ENCODE data around the gene ZNF385B.

Gene ZNF385B

GRCh38 chr2:179495315-179495714 lies 366.1 kb downstream of the ZNF385B start:
- TF ChIP-seq, protein P1, sequence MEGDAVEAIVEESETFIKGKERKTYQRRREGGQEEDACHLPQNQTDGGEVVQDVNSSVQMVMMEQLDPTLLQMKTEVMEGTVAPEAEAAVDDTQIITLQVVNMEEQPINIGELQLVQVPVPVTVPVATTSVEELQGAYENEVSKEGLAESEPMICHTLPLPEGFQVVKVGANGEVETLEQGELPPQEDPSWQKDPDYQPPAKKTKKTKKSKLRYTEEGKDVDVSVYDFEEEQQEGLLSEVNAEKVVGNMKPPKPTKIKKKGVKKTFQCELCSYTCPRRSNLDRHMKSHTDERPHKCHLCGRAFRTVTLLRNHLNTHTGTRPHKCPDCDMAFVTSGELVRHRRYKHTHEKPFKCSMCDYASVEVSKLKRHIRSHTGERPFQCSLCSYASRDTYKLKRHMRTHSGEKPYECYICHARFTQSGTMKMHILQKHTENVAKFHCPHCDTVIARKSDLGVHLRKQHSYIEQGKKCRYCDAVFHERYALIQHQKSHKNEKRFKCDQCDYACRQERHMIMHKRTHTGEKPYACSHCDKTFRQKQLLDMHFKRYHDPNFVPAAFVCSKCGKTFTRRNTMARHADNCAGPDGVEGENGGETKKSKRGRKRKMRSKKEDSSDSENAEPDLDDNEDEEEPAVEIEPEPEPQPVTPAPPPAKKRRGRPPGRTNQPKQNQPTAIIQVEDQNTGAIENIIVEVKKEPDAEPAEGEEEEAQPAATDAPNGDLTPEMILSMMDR (conservative IDR thresholded peaks at IDR 0.05) = no peak
- no peak overlapping the region for H3K27ac ChIP-seq

GRCh38 chr2:179488563-179488962 lies 372.8 kb downstream of the ZNF385B start:
- TF ChIP-seq, protein P1 (conservative IDR thresholded peaks at IDR 0.05) = no peak
- peak overlapping the region; percentile 18; the same call in 1 of the 2 replicates for H3K27ac ChIP-seq

DNA sequence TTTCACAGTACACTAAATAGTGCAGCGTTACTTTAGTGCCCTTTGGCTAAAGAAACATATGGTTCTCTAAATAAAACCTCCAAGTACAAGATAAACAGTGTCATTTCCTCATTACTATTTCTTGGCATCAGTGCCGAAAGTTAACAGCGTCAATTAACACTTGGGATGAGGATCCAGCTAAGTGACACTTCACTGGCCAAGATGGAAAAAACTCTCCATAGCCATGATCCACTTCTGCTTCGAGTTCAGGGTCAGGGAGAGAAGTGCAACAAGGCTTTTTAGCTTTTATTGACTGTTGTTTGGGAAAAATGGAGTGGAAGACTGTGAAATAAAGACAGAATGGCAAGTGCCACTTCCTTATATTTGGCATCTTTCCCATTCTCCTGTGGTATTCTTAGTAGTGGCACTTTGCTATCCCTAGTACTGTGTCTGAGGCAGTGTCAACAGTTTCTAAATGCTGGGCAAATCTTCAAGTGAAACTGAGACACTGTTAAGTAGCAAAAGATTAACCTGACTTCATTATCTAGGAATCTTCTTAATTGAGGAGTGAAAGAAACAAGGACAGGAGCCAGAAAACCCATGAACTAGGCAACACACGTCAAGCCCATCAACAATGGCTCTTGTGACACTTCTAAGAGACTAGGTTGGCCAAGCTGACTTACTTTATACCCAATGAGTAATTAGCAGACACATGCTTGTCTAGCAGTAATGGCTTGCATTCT lies 374.2 kb downstream of the ZNF385B start:
- TF ChIP-seq, protein P1 (conservative IDR thresholded peaks at IDR 0.05) = no peak
- H3K27ac ChIP-seq = peak overlapping the region; percentile 18; the same call in 1 of the 2 replicates

DNA sequence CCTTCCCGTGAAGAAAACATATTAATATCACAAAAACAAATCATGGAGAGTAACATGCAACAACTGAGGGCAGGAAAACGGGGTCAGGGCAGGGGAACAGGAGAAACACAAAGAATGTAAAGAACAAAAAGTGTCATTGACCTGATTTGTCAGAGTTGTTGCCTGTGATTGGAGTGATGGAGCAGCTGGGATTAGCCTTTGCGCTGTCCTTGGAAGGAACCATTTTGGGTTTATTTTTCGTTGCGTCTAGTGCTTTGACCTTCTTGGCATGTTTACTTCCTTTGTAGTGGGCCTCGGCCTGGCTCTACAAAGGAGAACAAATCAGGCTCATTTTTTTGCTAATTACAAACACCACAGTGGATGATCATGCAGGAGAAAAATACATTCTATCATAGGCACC lies 378.3 kb downstream of the ZNF385B start:
- TF ChIP-seq, protein P1 (conservative IDR thresholded peaks at IDR 0.05) = no peak
- H3K27ac ChIP-seq = no peak overlapping the region

- TF ChIP-seq, protein P1 (conservative IDR thresholded peaks at IDR 0.05) = no peak
- no peak overlapping the region for H3K27ac ChIP-seq
These were observed 381.5 kb downstream of the ZNF385B start for GRCh38 chr2:179479947-179480346.

- H3K27ac ChIP-seq = no peak overlapping the region
- TF ChIP-seq, protein P1 (conservative IDR thresholded peaks at IDR 0.05) = no peak
These were observed 382.6 kb downstream of the ZNF385B start for GRCh38 chr2:179478771-179479170.

DNA sequence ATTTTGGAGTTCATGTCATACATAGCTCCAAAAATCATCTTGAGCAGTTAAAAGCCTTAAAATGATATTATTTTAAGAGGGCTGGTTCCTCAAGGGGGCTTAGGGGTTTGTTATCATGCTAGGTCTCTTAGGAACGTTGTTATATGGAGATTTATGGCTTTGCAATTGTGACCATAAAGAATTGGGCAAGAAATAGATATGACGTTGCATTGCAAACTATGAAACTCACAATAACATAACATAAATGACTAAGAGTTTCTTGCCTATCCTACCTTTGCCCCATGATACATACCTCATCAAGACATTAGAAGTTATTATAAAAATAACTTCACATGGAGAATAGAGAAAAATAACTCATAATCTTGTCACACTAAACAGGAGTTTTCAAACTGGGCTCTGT lies 390.4 kb downstream of the ZNF385B start:
- H3K27ac ChIP-seq = no peak overlapping the region
- TF ChIP-seq, protein P1 (conservative IDR thresholded peaks at IDR 0.05) = no peak

Data from VCaP (cell line).